ENCODE data around the gene PRKCH.

DNA sequence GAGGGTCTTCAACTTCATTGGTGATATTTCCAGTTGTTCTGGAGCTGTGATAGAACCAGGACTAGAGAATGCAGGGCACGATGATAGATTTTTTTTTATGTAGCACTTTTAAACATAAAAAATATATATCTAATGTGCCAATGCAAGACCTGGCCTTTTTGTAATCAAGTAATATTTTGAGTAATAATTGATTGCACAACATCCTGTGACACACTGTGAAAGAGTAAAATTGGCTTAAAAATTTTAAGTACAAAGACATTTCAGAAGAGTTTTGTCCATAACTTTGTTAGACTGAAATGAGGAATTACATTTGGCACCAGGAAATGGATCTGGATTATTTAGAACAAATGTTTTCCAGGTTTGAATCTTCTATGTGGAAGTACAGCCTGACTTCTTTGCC is 22.1 kb downstream of the PRKCH start:
- TF ChIP-seq, protein P1, sequence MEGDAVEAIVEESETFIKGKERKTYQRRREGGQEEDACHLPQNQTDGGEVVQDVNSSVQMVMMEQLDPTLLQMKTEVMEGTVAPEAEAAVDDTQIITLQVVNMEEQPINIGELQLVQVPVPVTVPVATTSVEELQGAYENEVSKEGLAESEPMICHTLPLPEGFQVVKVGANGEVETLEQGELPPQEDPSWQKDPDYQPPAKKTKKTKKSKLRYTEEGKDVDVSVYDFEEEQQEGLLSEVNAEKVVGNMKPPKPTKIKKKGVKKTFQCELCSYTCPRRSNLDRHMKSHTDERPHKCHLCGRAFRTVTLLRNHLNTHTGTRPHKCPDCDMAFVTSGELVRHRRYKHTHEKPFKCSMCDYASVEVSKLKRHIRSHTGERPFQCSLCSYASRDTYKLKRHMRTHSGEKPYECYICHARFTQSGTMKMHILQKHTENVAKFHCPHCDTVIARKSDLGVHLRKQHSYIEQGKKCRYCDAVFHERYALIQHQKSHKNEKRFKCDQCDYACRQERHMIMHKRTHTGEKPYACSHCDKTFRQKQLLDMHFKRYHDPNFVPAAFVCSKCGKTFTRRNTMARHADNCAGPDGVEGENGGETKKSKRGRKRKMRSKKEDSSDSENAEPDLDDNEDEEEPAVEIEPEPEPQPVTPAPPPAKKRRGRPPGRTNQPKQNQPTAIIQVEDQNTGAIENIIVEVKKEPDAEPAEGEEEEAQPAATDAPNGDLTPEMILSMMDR (IDR thresholded peaks at IDR 0.05): no peak
- TF ChIP-seq SP1 (CRISPR knock-in tag; conservative IDR thresholded peaks at IDR 0.05) (no peak), ATF1 (CRISPR knock-in tag; IDR thresholded peaks at IDR 0.05) (no peak), FOXP1 (CRISPR knock-in tag; IDR thresholded peaks at IDR 0.05; ENCODE audit: borderline replicate concordance) (no peak), ZNF121 (CRISPR knock-in tag; IDR thresholded peaks at IDR 0.05) (no peak), ATF3 (CRISPR knock-in tag; conservative IDR thresholded peaks at IDR 0.05) (no peak)

All from WTC11 (cell line).